MM.1S (cell line): Measurements from ENCODE around the gene CLEC2L.

Experiments
- CTCF ChIP-seq: fragments of 300-600 bp; sonication (generic); IDR thresholded peaks from 2 replicates; pipeline ENCODE4 v1.5.1; 2016; ENCODE audit warnings: antibody characterized with exemption, low read length, mixed read lengths
- EZH2 ChIP-seq: fragments of 300-600 bp; sonication (generic); optimal IDR thresholded peaks from 2 replicates; pipeline ENCODE3; 2017; ENCODE audit warnings: low read depth, mild to moderate bottlenecking, antibody characterized with exemption, low read length, mixed read lengths
- EZH2phosphoT487 ChIP-seq: fragments of 300-600 bp; sonication (generic); IDR thresholded peaks from 2 replicates; pipeline ENCODE4 v1.6.1; 2018; ENCODE audit warnings: antibody characterized with exemption, low read length

- TF ChIP-seq CTCF (no peak), EZH2 (no peak), EZH2phosphoT487 (no peak)
Measured at GRCh38 chr7:139495580-139496125, 27.8 kb upstream of the CLEC2L start.
